Measurements from ENCODE around the gene SLC45A2.

DNA sequence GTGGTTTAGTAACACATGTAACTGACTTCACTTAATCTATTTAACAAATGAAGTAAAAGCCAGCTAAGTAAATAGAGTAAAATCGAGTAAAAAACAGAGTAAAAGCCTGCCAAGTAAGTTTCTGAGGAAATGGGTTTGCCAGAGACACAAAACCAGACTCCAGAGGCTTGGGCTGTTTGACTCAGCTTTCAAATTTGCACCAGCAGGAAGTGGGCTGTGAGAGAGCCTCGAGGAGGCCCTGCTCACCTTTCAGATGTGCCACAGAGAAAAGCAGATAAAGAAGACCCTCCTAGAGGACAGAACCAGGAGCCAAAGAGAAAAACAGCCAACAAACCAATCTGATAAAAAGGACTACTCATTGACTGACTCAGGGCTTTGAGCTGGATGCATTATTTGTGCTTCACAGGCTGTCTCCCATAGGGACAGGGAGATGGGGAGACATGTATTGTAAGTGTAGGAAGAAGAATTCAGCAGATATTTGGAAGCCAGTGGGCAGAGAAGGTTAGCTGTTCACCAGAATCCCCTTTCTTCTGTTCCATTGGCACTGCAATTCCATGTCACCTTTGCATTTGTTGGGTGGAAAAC, 37.7 kb upstream of the SLC45A2 start:
- TF ChIP-seq, protein P1, sequence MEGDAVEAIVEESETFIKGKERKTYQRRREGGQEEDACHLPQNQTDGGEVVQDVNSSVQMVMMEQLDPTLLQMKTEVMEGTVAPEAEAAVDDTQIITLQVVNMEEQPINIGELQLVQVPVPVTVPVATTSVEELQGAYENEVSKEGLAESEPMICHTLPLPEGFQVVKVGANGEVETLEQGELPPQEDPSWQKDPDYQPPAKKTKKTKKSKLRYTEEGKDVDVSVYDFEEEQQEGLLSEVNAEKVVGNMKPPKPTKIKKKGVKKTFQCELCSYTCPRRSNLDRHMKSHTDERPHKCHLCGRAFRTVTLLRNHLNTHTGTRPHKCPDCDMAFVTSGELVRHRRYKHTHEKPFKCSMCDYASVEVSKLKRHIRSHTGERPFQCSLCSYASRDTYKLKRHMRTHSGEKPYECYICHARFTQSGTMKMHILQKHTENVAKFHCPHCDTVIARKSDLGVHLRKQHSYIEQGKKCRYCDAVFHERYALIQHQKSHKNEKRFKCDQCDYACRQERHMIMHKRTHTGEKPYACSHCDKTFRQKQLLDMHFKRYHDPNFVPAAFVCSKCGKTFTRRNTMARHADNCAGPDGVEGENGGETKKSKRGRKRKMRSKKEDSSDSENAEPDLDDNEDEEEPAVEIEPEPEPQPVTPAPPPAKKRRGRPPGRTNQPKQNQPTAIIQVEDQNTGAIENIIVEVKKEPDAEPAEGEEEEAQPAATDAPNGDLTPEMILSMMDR (IDR thresholded peaks at IDR 0.05): no peak
- TF ChIP-seq POLR2A (IDR thresholded peaks at IDR 0.05): no peak
- TF ChIP-seq POLR2AphosphoS5 (IDR thresholded peaks at IDR 0.05): no peak
- TF ChIP-seq EP300 (IDR thresholded peaks at IDR 0.05): no peak
